HCT116 (cell line): ENCODE data around the gene IL18RAP.

Source experiments
- CEBPB ChIP-seq: IDR thresholded peaks from 2 replicates; pipeline ENCODE4 v1.6.1; 2012; ENCODE audit warnings: low read depth
- EZH2 ChIP-seq: fragments of 200-600 bp; sonication (generic); IDR thresholded peaks from 2 replicates; pipeline ENCODE4 v1.6.1; 2017; ENCODE audit warnings: antibody characterized with exemption, mixed run types
- EZH2phosphoT487 ChIP-seq: fragments of 200-600 bp; IDR thresholded peaks from 2 replicates; pipeline ENCODE4 v1.6.1; 2018; ENCODE audit warnings: antibody characterized with exemption, borderline replicate concordance
- POLR2A ChIP-seq: IDR thresholded peaks from 2 replicates; pipeline ENCODE4 v1.7.0; 2011; ENCODE audit warnings: borderline replicate concordance; ENCODE audit not compliant: insufficient read depth, insufficient read length; ENCODE audit errors: extremely low read depth
- REST ChIP-seq: IDR thresholded peaks from 2 replicates; pipeline ENCODE4 v1.6.1; 2012; ENCODE audit warnings: low read depth
- YY1 ChIP-seq: IDR thresholded peaks from 2 replicates; pipeline ENCODE4 v1.6.1; 2011; ENCODE audit warnings: low read length, low read depth, moderate library complexity, mild to moderate bottlenecking; ENCODE audit not compliant: insufficient replicate concordance; ENCODE audit errors: extremely low read depth
- ZFX ChIP-seq: fragments of 450-650 bp; IDR thresholded peaks from 2 replicates; pipeline ENCODE4 v1.6.1; 2017
- TF ChIP-seq, protein P1 (sequence below), 3 experiments: fragments of 200-600 bp in 1 of 3; sonication (generic) in 1 of 3; IDR thresholded peaks in 2 of 3; conservative IDR thresholded peaks in 1 of 3; 2 replicates each; pipeline ENCODE4 v1.5.1; 2012 to 2017; ENCODE audit warnings: low read depth in 2 of 3, low read length in 2 of 3, antibody characterized with exemption in 1 of 3, borderline replicate concordance in 1 of 3, control low read depth in 1 of 3, mild to moderate bottlenecking in 1 of 3, mixed read lengths in 1 of 3, mixed run types in 1 of 3, moderate library complexity in 1 of 3; ENCODE audit not compliant: insufficient read depth in 1 of 3

DNA sequence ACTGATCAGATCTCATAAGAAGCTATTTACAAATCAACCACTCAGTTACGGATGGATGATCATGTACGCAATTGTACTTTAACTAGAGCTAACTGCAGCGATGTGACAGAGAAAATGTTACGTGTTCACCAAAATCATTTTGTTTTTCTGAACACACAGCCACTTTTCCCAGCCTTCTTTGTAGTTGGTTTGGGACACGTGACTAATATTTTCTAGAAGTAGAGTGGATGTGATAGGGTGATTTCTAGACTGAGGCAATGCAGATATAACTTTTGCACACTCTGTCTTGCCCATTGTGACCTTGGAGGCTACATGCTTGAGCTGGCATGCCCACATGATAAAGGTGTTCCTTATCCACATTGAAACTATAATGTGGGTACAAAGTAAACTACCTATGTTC is 40.2 kb downstream of the IL18RAP start:
- TF ChIP-seq, protein P1, sequence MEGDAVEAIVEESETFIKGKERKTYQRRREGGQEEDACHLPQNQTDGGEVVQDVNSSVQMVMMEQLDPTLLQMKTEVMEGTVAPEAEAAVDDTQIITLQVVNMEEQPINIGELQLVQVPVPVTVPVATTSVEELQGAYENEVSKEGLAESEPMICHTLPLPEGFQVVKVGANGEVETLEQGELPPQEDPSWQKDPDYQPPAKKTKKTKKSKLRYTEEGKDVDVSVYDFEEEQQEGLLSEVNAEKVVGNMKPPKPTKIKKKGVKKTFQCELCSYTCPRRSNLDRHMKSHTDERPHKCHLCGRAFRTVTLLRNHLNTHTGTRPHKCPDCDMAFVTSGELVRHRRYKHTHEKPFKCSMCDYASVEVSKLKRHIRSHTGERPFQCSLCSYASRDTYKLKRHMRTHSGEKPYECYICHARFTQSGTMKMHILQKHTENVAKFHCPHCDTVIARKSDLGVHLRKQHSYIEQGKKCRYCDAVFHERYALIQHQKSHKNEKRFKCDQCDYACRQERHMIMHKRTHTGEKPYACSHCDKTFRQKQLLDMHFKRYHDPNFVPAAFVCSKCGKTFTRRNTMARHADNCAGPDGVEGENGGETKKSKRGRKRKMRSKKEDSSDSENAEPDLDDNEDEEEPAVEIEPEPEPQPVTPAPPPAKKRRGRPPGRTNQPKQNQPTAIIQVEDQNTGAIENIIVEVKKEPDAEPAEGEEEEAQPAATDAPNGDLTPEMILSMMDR (IDR thresholded peaks at IDR 0.05 in 2 of 3, conservative IDR thresholded peaks at IDR 0.05 in 1 of 3; ENCODE audit: borderline replicate concordance in 1 of 3, insufficient read depth in 1 of 3, low read depth in 2 of 3, low read length in 2 of 3): no peak
- no peak for TF ChIP-seq POLR2A
- no peak for TF ChIP-seq ZFX
- no peak for TF ChIP-seq CEBPB
- TF ChIP-seq EZH2: no peak
- no peak for TF ChIP-seq REST
- TF ChIP-seq YY1: no peak
- TF ChIP-seq EZH2phosphoT487: no peak
